A549 (cell line): Measurements from ENCODE around the gene MYRF.

Experiments
- BHLHE40 ChIP-seq: IDR thresholded peaks from 2 replicates; pipeline ENCODE4 v1.6.1; 2012; ENCODE audit warnings: low read depth, low read length, inconsistent platforms
- CTCF ChIP-seq: fragments of >200 bp; sonication (Bioruptor Twin); formaldehyde crosslinking; IDR thresholded peaks from 3 replicates; pipeline ENCODE4 v1.5.1; 2016
- ESRRA ChIP-seq: fragments of 150-350 bp; IDR thresholded peaks from 2 replicates; pipeline ENCODE4 v1.6.1; 2014; ENCODE audit warnings: mild to moderate bottlenecking, low read length, borderline replicate concordance
- FOSL2 ChIP-seq, 2 experiments: fragments of 450-650 bp in 1 of 2; fragments of >200 bp in 1 of 2; sonication (Bioruptor Twin) in 1 of 2; formaldehyde crosslinking; IDR thresholded peaks; 2 replicates each; pipeline versions ENCODE4 v1.5.0 to v1.6.1; 2016 to 2020; ENCODE audit warnings: mild to moderate bottlenecking in 1 of 2, moderate library complexity in 1 of 2
- HOXB5 ChIP-seq: fragments of 250-450 bp; sonication (Bioruptor Pico); IDR thresholded peaks from 2 replicates; pipeline ENCODE4 v1.5.0; 2020; ENCODE audit warnings: mild to moderate bottlenecking, moderate library complexity
- KDM1A ChIP-seq: fragments of 200-600 bp; sonication (generic); IDR thresholded peaks from 2 replicates; pipeline ENCODE4 v1.6.1; 2016; ENCODE audit warnings: low read depth, mild to moderate bottlenecking
- MAZ ChIP-seq: fragments of 150-350 bp; IDR thresholded peaks from 2 replicates; pipeline ENCODE4 v1.6.1; 2014; ENCODE audit warnings: antibody characterized with exemption, low read depth, low read length, borderline replicate concordance
- NPAS2 ChIP-seq: fragments of 250-450 bp; sonication (Bioruptor Pico); IDR thresholded peaks from 2 replicates; pipeline ENCODE4 v1.8.0; 2022; ENCODE audit warnings: mild to moderate bottlenecking, moderate library complexity, borderline replicate concordance
- PBX3 ChIP-seq: IDR thresholded peaks from 2 replicates; pipeline ENCODE4 v1.6.1; 2012
- POLR2A ChIP-seq: IDR thresholded peaks from 2 replicates; pipeline ENCODE4 v1.6.1; 2012; ENCODE audit warnings: mild to moderate bottlenecking, low read length
- RAD21 ChIP-seq, 2 experiments: fragments of >200 bp in 1 of 2; sonication (Bioruptor Twin) in 1 of 2; formaldehyde crosslinking in 1 of 2; IDR thresholded peaks in 1 of 2; conservative IDR thresholded peaks in 1 of 2; 2 replicates in 1 of 2; 3 replicates in 1 of 2; pipeline ENCODE4 v1.6.1; 2012 to 2018; ENCODE audit warnings: inconsistent platforms in 1 of 2
- USF2 ChIP-seq: fragments of 450-650 bp; IDR thresholded peaks from 2 replicates; pipeline ENCODE4 v1.6.1; 2014; ENCODE audit warnings: antibody characterized with exemption

GRCh38 chr11:61744609-61745156 lies 7.8 kb upstream of the MYRF start:
- TF ChIP-seq CTCF = no peak
- no peak for TF ChIP-seq NPAS2
- no peak for TF ChIP-seq MAZ
- TF ChIP-seq FOSL2 (IDR thresholded peaks at IDR 0.05) = no peak
- TF ChIP-seq FOSL2 (CRISPR knock-in tag; IDR thresholded peaks at IDR 0.05) = no peak
- TF ChIP-seq ESRRA = no peak
- no peak for TF ChIP-seq POLR2A
- TF ChIP-seq BHLHE40 = no peak
- TF ChIP-seq USF2 = no peak
- TF ChIP-seq HOXB5 (CRISPR knock-in tag) = no peak
- TF ChIP-seq RAD21 (conservative IDR thresholded peaks at IDR 0.05 in 1 of 2, IDR thresholded peaks at IDR 0.05 in 1 of 2) = no peak
- no peak for TF ChIP-seq PBX3
- no peak for TF ChIP-seq KDM1A
